Tibial nerve (tissue), 4 donors: Measurements from ENCODE around the gene DTNBP1. TPM values are rescaled to one million over a fixed set of nuclear protein-coding genes. Genes with fewer than 3 reads are reported as not detected.

Source experiments
- DNase-seq, 2 donors: peaks; one replicate each; pipeline ENCODE4 v3.0.0-alpha.2; 2019; ENCODE audit warnings: low spot score in 2 of 2
- H3K27ac ChIP-seq, 4 donors: fragments of 200-600 bp; sonication (generic) in 3 of 4; one replicate each; pipeline ENCODE4 v1.5.1; 2017 to 2019; ENCODE audit warnings: mild to moderate bottlenecking in 1 of 4
- H3K27me3 ChIP-seq, 2 donors: fragments of 200-600 bp; sonication (generic) in 1 of 2; one replicate each; pipeline versions ENCODE4 v1.5.1 to v1.6.0; 2017 to 2019
- H3K36me3 ChIP-seq, 3 donors: fragments of 200-600 bp; sonication (generic); one replicate each; pipeline ENCODE4 v1.5.1; 2018 to 2019
- H3K4me1 ChIP-seq, 4 donors: fragments of 200-600 bp; sonication (generic) in 3 of 4; one replicate each; pipeline ENCODE4 v1.5.1; 2017 to 2019
- H3K4me3 ChIP-seq, 4 donors: fragments of 200-600 bp; sonication (generic) in 3 of 4; one replicate each; pipeline ENCODE4 v1.5.1; 2017 to 2019; ENCODE audit warnings: mild to moderate bottlenecking in 1 of 4, moderate library complexity in 1 of 4
- H3K9me3 ChIP-seq, 4 donors: fragments of 200-600 bp; sonication (generic) in 3 of 4; one replicate each; pipeline ENCODE4 v1.5.1; 2017 to 2019
- EP300 ChIP-seq, 2 donors: sonication (generic); formaldehyde crosslinking; IDR thresholded peaks; one replicate each; pipeline ENCODE4 v1.6.1; 2017; ENCODE audit warnings: antibody characterized with exemption in 2 of 2, mild to moderate bottlenecking in 1 of 2
- POLR2A ChIP-seq, 2 donors: fragments of 450-650 bp; IDR thresholded peaks; one replicate each; pipeline ENCODE4 v1.6.1; 2017; ENCODE audit warnings: antibody characterized with exemption in 2 of 2, mild to moderate bottlenecking in 2 of 2, moderate library complexity in 2 of 2
- WGBS, 2 donors: methylation state at CpG; one replicate each; pipeline ENCODE4 v1.1.5; 2018; 5-methylcytosine and 5-hydroxymethylcytosine counted together
- total RNA-seq, 4 donors: library from RNA; depleted of rRNA; stranded (reverse); fragments of >200 nt; gene quantifications; one replicate each; pipeline ENCODE4 v1.1.0, GENCODE V29; 2016
- TF ChIP-seq, protein P1 (sequence below), 5 experiments: fragments of 200-600 bp in 3 of 5; fragments of 450-650 bp in 2 of 5; sonication (generic) in 3 of 5; IDR thresholded peaks; one replicate each; pipeline ENCODE4 v1.5.1; 2016 to 2019; ENCODE audit warnings: antibody characterized with exemption in 5 of 5, mild to moderate bottlenecking in 3 of 5, moderate library complexity in 2 of 5

The DTNBP1 gene
- total RNA-seq, 4 donors from 2014 or later, result 14.7 to 36.6 (median 16.1) TPM

DNA sequence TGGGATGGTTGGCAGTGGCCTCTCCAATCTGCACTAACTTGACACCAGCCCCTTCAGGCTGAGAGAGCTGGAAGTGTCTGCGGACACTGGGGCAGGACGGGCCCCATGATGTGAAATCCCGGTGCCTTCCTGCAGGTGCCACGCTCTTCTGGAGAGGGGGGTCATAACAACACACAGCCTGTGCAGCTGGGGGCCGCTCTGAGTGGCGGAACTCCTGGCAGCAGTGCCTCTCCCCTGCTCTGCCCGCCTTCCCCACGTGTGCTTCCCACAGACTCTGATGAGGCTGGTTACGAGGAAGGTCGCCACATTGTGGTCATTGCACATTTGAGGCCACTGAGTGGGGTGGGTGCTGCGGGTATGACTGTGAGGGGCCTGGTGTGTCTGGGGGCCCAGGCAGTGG is 145.2 kb downstream of the DTNBP1 start:
- Histone ChIP-seq H3K4me1 (peaks cover 0 to 16% (median 5%) of the 10 kb centered on the region in 4 donors), H3K4me3 (no peak overlapping the region), H3K36me3 (peaks cover 0 to 91% (median 0%) of the 10 kb centered on the region in 3 donors), H3K27ac (no peak overlapping the region), H3K9me3 (no peaks in the 10 kb centered on the region), H3K27me3 (no peaks in the 10 kb centered on the region)
- DNase-seq, result no peak
- no peak for TF ChIP-seq POLR2A (IDR thresholded peaks at IDR 0.05)
- TF ChIP-seq EP300 (IDR thresholded peaks at IDR 0.05), result no peak
- TF ChIP-seq, protein P1, sequence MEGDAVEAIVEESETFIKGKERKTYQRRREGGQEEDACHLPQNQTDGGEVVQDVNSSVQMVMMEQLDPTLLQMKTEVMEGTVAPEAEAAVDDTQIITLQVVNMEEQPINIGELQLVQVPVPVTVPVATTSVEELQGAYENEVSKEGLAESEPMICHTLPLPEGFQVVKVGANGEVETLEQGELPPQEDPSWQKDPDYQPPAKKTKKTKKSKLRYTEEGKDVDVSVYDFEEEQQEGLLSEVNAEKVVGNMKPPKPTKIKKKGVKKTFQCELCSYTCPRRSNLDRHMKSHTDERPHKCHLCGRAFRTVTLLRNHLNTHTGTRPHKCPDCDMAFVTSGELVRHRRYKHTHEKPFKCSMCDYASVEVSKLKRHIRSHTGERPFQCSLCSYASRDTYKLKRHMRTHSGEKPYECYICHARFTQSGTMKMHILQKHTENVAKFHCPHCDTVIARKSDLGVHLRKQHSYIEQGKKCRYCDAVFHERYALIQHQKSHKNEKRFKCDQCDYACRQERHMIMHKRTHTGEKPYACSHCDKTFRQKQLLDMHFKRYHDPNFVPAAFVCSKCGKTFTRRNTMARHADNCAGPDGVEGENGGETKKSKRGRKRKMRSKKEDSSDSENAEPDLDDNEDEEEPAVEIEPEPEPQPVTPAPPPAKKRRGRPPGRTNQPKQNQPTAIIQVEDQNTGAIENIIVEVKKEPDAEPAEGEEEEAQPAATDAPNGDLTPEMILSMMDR (IDR thresholded peaks at IDR 0.05), result no peak
- 90 to 94% methylated on average over 10 to 11 of the region's 11 CpGs for WGBS, 2 donors

DNA sequence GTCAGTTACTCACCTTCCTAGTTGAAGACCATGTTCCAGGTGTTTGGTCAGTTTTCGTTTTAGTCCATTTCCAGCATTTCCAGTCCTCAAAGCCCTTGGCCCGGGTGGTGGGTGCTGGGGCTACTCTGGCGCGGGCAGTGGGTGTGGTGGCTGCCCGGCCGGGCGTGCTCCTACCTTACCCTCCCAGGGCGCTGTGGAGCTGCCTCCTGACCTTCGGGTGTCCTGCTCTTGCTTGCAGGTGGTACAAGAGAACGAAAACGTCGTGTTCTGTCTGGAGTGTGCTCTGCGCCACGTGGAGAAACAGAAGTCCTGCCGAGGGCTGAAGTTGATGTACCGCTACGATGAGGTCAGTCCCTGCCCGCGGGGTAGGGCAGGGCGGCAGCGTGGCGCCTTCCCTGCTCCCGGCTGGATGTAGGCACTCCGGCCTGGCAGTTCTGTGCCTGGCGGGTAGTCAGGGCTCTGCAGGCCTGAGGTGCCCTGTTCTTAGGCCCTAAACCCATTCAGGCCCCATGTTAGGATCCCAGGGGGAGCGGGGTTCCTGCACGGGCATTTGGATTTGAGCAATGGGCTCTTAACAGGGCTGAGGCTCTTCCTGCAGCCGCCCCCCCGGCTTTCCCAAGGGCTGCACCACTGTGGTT is 145.8 kb downstream of the DTNBP1 start:
- peaks cover 0 to 91% (median 0%) of the 10 kb centered on the region in 3 donors for H3K36me3 ChIP-seq
- H3K4me3 ChIP-seq, result no peak overlapping the region
- DNase-seq, result no peak
- TF ChIP-seq POLR2A (IDR thresholded peaks at IDR 0.05) (no peak), EP300 (IDR thresholded peaks at IDR 0.05) (no peak)
- TF ChIP-seq, protein P1 (IDR thresholded peaks at IDR 0.05), result no peak
- H3K4me1 ChIP-seq, result peaks cover 0 to 10% (median 3%) of the 10 kb centered on the region in 4 donors
- 94% methylated on average over 29 of the region's 29 CpGs for WGBS, 2 donors
- H3K9me3 ChIP-seq, result no peaks in the 10 kb centered on the region
- H3K27ac ChIP-seq, result no peak overlapping the region
- H3K27me3 ChIP-seq, result no peaks in the 10 kb centered on the region

DNA sequence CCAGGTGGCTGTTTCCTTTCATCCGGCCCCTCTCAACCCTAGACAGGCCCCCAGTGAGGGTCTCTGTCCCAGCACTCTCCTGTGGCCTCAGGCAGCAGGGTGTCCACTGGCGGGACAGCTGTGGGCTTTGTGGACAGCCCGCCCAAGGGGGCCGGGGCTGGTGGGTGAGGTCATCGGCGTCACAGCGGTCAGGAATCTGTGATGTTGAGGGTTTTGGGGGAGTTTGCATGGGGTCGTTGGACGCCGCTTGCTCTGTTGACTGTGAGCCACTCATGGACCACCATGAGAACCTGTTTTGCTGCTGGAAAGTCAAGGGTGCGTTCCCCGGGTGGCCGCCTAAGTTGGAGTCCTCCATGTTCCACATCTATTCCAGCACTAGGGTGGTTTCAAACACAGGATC is 146.4 kb downstream of the DTNBP1 start:
- no peak for DNase-seq
- 95 to 99% methylated on average over 12 to 13 of the region's 13 CpGs for WGBS, 2 donors
- Histone ChIP-seq H3K9me3 (no peaks in the 10 kb centered on the region), H3K36me3 (peaks cover 0 to 91% (median 0%) of the 10 kb centered on the region in 3 donors), H3K4me3 (no peak overlapping the region), H3K27ac (no peak overlapping the region), H3K4me1 (peaks cover 0 to 3% (median 0%) of the 10 kb centered on the region in 4 donors), H3K27me3 (no peaks in the 10 kb centered on the region)
- TF ChIP-seq, protein P1 (IDR thresholded peaks at IDR 0.05), result no peak
- TF ChIP-seq EP300 (IDR thresholded peaks at IDR 0.05) (no peak), POLR2A (IDR thresholded peaks at IDR 0.05) (no peak)

DNA sequence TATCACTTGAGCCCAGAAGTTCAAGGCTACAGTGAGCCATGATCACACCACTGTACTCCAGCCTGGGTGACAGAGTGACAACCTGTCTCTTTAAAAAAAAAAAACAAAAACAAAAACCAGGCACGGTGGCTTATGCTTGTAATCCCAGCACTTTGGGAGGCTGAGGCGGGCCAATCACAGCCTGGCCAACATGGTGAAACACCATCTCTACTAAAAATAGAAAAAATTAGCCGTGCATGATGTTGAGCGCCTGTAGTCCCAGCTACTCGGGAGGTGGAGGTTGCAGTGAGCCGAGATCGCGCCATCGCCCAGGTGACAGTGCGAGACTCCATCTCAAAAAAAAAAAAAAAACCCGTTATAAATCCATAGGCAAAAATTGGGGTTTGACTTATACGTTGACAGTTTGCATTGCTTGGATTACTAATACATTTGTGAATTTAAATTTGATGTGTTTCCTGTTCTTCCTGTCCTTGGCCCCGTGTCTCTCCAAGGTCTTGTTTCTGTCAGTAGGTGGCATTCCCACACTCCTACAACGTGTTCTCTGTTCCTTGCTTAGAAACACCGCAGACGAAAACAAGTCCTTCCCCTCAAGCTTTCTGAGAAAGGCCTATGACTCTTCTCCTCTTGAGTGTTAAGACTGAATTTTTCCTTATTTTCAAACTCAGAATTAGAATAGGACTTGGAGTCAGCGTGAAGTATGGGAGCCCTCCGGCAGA is 147.0 kb downstream of the DTNBP1 start:
- Histone ChIP-seq H3K36me3 (peaks cover 0 to 91% (median 0%) of the 10 kb centered on the region in 3 donors), H3K27me3 (no peaks in the 10 kb centered on the region), H3K4me1 (no peaks in the 10 kb centered on the region), H3K27ac (no peak overlapping the region), H3K4me3 (no peak overlapping the region), H3K9me3 (no peaks in the 10 kb centered on the region)
- TF ChIP-seq, protein P1 (IDR thresholded peaks at IDR 0.05), result no peak
- TF ChIP-seq POLR2A (IDR thresholded peaks at IDR 0.05), result no peak
- no peak for TF ChIP-seq EP300 (IDR thresholded peaks at IDR 0.05)
- DNase-seq, result no peak
- 79 to 82% methylated on average over 18 of the region's 18 CpGs for WGBS, 2 donors

DNA sequence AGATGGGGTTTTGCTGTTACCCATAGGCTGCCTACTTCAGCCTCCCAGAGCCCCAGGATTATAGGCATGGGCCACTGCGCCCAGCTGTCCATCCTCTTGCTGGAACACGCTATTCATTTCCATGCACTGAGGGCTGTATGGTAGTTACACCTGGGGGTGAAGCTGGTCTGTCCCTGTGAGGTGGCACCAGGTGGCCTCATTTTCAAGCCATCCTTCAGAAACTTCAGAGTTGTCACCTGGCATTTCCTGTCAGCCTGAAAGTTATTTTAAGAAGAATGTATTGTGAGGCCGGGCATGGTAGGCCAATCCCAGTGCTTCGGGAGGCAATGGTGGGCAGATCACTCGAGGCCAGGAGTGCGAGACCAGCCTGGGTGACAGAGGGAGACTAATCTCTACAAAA is 147.6 kb downstream of the DTNBP1 start:
- WGBS, 2 donors, result 96 to 97% methylated on average over 6 of the region's 6 CpGs
- Histone ChIP-seq H3K4me1 (no peaks in the 10 kb centered on the region), H3K9me3 (no peaks in the 10 kb centered on the region), H3K36me3 (peaks cover 0 to 91% (median 0%) of the 10 kb centered on the region in 3 donors), H3K27ac (no peak overlapping the region), H3K27me3 (no peaks in the 10 kb centered on the region), H3K4me3 (no peak overlapping the region)
- no peak for DNase-seq
- no peak for TF ChIP-seq POLR2A (IDR thresholded peaks at IDR 0.05)
- TF ChIP-seq EP300 (IDR thresholded peaks at IDR 0.05), result no peak
- TF ChIP-seq, protein P1 (IDR thresholded peaks at IDR 0.05), result no peak
